WTC11 (cell line): Measurements from ENCODE around the gene RSL1D1. TPM values are rescaled to one million over a fixed set of nuclear protein-coding genes. Genes with fewer than 3 reads are reported as not detected.

Experiments used
- ATAC-seq: fragments of 200-7000 bp; cut with Tn5 transposase; 2 replicates; pipeline ENCODE4 v1.10.0; 2021; ENCODE audit warnings: mild to moderate bottlenecking, moderate library complexity
- CTCF ChIA-PET: fragments of 300-600 bp; sonication (Branson Sonifier 250); formaldehyde crosslinking; loops from one replicate; lab custom pipeline; 2021; ENCODE audit warnings: antibody characterized with exemption; lab: Charles Lee
- POLR2A ChIA-PET: fragments of 350-600 bp; sonication (Branson Sonifier 250); formaldehyde crosslinking; loops from one replicate; lab custom pipeline; 2021; ENCODE audit warnings: antibody characterized with exemption; lab: Charles Lee
- DNase-seq: peaks from one replicate; pipeline ENCODE4 v3.0.0; 2021; ENCODE audit warnings: low spot score
- H3K27ac Mint-ChIP-seq: 2 replicates; pipeline ENCODE4 v1.8.0; 2021; ENCODE audit warnings: mixed read lengths
- H3K27me3 Mint-ChIP-seq: 2 replicates; pipeline ENCODE4 v1.8.0; 2021; ENCODE audit warnings: low read depth, mild to moderate bottlenecking, moderate library complexity, mixed read lengths
- H3K36me3 Mint-ChIP-seq: 2 replicates; pipeline ENCODE4 v1.8.0; 2021; ENCODE audit warnings: mixed read lengths
- H3K4me1 Mint-ChIP-seq: 2 replicates; pipeline ENCODE4 v1.8.0; 2022; ENCODE audit warnings: mixed read lengths
- H3K4me3 Mint-ChIP-seq: 2 replicates; pipeline ENCODE4 v1.8.0; 2021; ENCODE audit warnings: mild to moderate bottlenecking, moderate library complexity, mixed read lengths
- H3K9me3 Mint-ChIP-seq: 2 replicates; pipeline ENCODE4 v1.8.0; 2021; ENCODE audit warnings: mixed read lengths
- ATF3 ChIP-seq: sonication (generic); formaldehyde crosslinking; conservative IDR thresholded peaks from 2 replicates; pipeline ENCODE4 v1.8.1; 2022; ENCODE audit warnings: mild to moderate bottlenecking, missing genetic modification reagents
- CBFB ChIP-seq: sonication (generic); formaldehyde crosslinking; IDR thresholded peaks from 2 replicates; pipeline ENCODE4 v1.8.1; 2022; ENCODE audit warnings: mild to moderate bottlenecking, low read depth, missing genetic modification reagents
- E2F1 ChIP-seq: sonication (generic); formaldehyde crosslinking; IDR thresholded peaks from 2 replicates; pipeline ENCODE4 v1.8.0; 2022; ENCODE audit warnings: mild to moderate bottlenecking, missing genetic modification reagents
- E2F5 ChIP-seq: sonication (generic); formaldehyde crosslinking; IDR thresholded peaks from 2 replicates; pipeline ENCODE4 v1.8.1; 2022; ENCODE audit warnings: mild to moderate bottlenecking, moderate library complexity, missing genetic modification reagents
- FOXJ3 ChIP-seq: sonication (generic); formaldehyde crosslinking; IDR thresholded peaks from 2 replicates; pipeline ENCODE4 v1.9.0; 2021; ENCODE audit warnings: missing genetic modification reagents, mild to moderate bottlenecking, borderline replicate concordance
- NFATC4 ChIP-seq: fragments of 250-450 bp; sonication (Bioruptor Pico); IDR thresholded peaks from 2 replicates; pipeline ENCODE4 v1.9.0; 2021; ENCODE audit warnings: mild to moderate bottlenecking
- TEAD1 ChIP-seq: sonication (generic); formaldehyde crosslinking; IDR thresholded peaks from 2 replicates; pipeline ENCODE4 v1.8.0; 2022; ENCODE audit warnings: mild to moderate bottlenecking, missing genetic modification reagents
- USF1 ChIP-seq: sonication (generic); formaldehyde crosslinking; IDR thresholded peaks from 2 replicates; pipeline ENCODE4 v1.8.0; 2022; ENCODE audit warnings: mild to moderate bottlenecking, missing genetic modification reagents
- ZNF425 ChIP-seq: fragments of 250-450 bp; sonication (Bioruptor Pico); conservative IDR thresholded peaks from 2 replicates; pipeline ENCODE4 v1.9.0; 2021; ENCODE audit warnings: mild to moderate bottlenecking
- ZNF532 ChIP-seq: fragments of 250-450 bp; sonication (Bioruptor Pico); IDR thresholded peaks from 2 replicates; pipeline ENCODE4 v1.9.0; 2021; ENCODE audit warnings: mild to moderate bottlenecking, borderline replicate concordance
- total RNA-seq: library from RNA; stranded (reverse); gene quantifications from 3 replicates; pipeline ENCODE4 v1.2.3, GENCODE V29; 2021

Gene RSL1D1
- total RNA-seq, 1 experiment from 2014 or later = 227 TPM

GRCh38 chr16:11793840-11794239, 57.5 kb downstream of the RSL1D1 start:
- H3K9me3 Mint-ChIP-seq = no peaks in the 10 kb centered on the region
- DNase-seq = no peak
- H3K36me3 Mint-ChIP-seq = peaks cover 7% of the 10 kb centered on the region; the same call in 1 of the 2 replicates
- H3K27me3 Mint-ChIP-seq = no peaks in the 10 kb centered on the region
- H3K4me3 Mint-ChIP-seq = no peak overlapping the region
- H3K27ac Mint-ChIP-seq = peak overlapping the region; percentile 34; the same call in 1 of the 2 replicates
- ChIA-PET CTCF (no interaction called here), POLR2A (no interaction called here)
- peaks cover 31% of the 10 kb centered on the region for H3K4me1 Mint-ChIP-seq
- no peak for TF ChIP-seq ZNF425 (CRISPR knock-in tag)
- ATAC-seq = no peak

- no peak for ATAC-seq
- Mint-ChIP-seq H3K27ac (peak overlapping the region; percentile 50; the same call in 1 of the 2 replicates), H3K36me3 (peaks cover 7% of the 10 kb centered on the region; the same call in 1 of the 2 replicates), H3K4me1 (peaks cover 26% of the 10 kb centered on the region), H3K27me3 (no peaks in the 10 kb centered on the region), H3K4me3 (no peak overlapping the region), H3K9me3 (no peaks in the 10 kb centered on the region)
- TF ChIP-seq E2F5 (CRISPR knock-in tag) (no peak), CBFB (CRISPR knock-in tag) (no peak), ATF3 (CRISPR knock-in tag) (no peak), ZNF532 (CRISPR knock-in tag) (no peak), E2F1 (CRISPR knock-in tag) (no peak), NFATC4 (no peak), USF1 (CRISPR knock-in tag) (no peak), TEAD1 (CRISPR knock-in tag) (no peak), FOXJ3 (CRISPR knock-in tag) (no peak)
- no peak for DNase-seq
- ChIA-PET POLR2A (no interaction called here), CTCF (no interaction called here)
Measured at GRCh38 chr16:11792410-11793241, 58.7 kb downstream of the RSL1D1 start.
